Stimulated activated memory B cell treated with anti-CD40 and anti-IgM and Interleukin-4, amounts not matched to agents 10 μg/mL and 1 μg/mL and 100 μg/mL, for 72 hours (primary cell): ENCODE data around the gene MYO1D.

Experiments used
- ATAC-seq: fragments of 150-1000 bp; cut with Tn5 transposase; 2 replicates; pipeline ENCODE4 v1.10.0; 2021
- H3K27ac Mint-ChIP-seq: one replicate; pipeline ENCODE4 v1.8.0; 2022; ENCODE audit warnings: mild to moderate bottlenecking, mixed read lengths
- H3K27me3 Mint-ChIP-seq: one replicate; pipeline ENCODE4 v1.8.0; 2022; ENCODE audit warnings: mixed read lengths
- H3K36me3 Mint-ChIP-seq: one replicate; pipeline ENCODE4 v1.8.0; 2022; ENCODE audit warnings: mixed read lengths
- H3K4me1 Mint-ChIP-seq: one replicate; pipeline ENCODE4 v1.8.0; 2022; ENCODE audit warnings: mixed read lengths
- H3K4me3 Mint-ChIP-seq: one replicate; pipeline ENCODE4 v1.8.0; 2022; ENCODE audit warnings: mild to moderate bottlenecking, moderate library complexity, mixed read lengths
- H3K9me3 Mint-ChIP-seq: one replicate; pipeline ENCODE4 v1.8.0; 2022; ENCODE audit warnings: mixed read lengths

Gene MYO1D

DNA sequence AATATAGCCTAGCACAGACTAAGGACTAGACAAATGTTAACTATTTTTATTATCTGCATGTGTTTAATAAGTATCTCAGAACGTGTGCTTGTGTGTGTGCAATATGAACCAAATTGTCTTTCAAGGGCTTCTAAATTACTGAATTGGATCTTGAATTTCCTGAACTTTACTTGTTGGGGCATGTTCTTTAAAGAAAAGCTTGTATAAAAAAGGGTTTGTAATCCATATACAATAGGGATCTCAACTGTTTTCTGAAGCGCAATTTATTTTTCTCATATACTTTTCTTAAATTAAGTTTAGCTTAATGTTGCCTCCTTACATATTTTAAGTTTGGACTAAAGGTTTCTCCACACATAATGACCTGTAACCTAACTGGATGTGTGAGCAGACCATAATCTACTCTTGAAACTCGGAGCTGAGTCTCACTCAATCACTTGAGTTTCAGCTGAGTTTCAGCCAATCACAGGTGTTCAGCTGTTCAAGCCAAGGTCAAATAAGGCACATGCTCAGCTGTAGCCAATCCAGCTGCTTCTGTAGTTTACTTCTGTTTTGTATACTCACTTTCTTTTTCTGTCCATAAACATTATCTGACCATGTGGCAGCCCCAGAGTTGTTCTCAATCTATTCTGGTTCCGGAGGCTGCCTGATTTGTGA is 317.8 kb downstream of the MYO1D start:
- H3K4me1 Mint-ChIP-seq = peaks cover 35% of the 10 kb centered on the region
- peak; percentile 71 for ATAC-seq
- H3K4me3 Mint-ChIP-seq = no peak overlapping the region
- no peaks in the 10 kb centered on the region for H3K27me3 Mint-ChIP-seq
- no peaks in the 10 kb centered on the region for H3K9me3 Mint-ChIP-seq
- H3K27ac Mint-ChIP-seq = peak overlapping the region; percentile 63
- no peaks in the 10 kb centered on the region for H3K36me3 Mint-ChIP-seq

DNA sequence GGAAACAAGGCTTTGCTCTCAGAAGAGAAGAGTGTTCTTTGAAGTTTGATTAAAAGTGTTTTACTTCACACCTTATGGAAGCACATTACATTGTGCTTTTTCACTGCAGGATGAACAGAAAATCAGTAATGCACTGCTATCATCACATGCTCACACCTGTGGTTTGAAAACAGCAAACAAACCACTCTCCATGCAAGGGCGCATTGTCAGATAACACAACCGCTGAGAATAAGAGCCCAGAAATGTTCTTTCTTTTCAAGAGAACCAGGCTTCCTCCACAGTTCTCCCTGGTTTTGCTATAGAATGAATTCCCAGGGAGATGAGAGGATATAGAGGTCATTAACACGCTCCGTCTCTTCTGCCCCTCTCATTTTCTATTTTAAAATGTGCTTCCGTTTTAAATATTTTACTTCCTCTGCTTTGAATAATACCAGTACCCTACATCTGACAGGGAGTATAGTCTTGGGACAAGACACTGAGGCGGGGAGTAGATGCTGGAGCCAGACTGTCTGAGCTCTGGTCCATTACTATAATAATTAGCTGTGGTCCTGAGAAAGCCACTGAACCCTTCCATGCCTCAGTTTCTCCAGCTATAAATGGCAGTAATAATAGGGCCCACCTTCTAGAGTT is 318.5 kb downstream of the MYO1D start:
- no peaks in the 10 kb centered on the region for H3K27me3 Mint-ChIP-seq
- ATAC-seq = peak; percentile 71
- peak overlapping the region; percentile 63 for H3K27ac Mint-ChIP-seq

DNA sequence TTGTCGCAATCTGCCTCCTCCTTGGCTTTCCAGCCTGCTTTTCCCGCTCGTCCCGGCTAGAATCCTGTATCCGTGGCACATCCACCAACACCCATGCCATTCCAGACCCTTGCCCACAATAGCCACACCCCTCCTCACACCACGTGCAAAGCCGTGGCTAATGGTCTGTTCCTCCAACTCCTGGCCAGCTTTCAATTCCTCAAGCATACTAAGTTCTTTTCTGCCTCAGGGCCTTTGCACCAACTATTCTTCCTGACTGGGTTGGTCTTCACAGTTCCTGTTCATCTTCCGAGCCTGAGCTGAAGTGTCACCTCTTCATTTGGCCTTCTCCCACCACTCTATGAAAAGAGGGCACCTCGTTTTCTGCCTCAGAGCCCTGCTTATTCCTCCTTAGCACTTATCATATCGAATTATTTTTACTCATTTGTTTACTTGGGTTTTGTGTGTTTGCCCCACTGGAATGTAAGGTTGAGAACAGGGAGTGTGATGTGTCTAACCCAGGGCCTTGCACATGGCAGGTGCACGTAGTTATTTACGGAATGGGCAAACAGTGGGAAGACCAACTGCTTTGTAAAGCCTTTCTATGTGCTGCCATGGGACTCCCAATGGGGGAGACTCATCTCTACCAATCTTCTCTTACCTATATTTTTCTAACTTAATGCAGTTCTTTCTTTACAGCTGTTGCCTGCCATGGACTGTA is 321.2 kb downstream of the MYO1D start:
- Mint-ChIP-seq H3K27ac (no peak overlapping the region), H3K4me1 (peaks cover 65% of the 10 kb centered on the region), H3K4me3 (no peak overlapping the region), H3K27me3 (no peaks in the 10 kb centered on the region), H3K9me3 (no peaks in the 10 kb centered on the region), H3K36me3 (peaks cover 6% of the 10 kb centered on the region)
- no peak for ATAC-seq

More for the DNA sequence above, 318.5 kb downstream of the MYO1D start:
- Mint-ChIP-seq H3K36me3 (no peaks in the 10 kb centered on the region), H3K4me3 (peak overlapping the region; percentile 18), H3K4me1 (peaks cover 39% of the 10 kb centered on the region), H3K9me3 (no peaks in the 10 kb centered on the region)

DNA sequence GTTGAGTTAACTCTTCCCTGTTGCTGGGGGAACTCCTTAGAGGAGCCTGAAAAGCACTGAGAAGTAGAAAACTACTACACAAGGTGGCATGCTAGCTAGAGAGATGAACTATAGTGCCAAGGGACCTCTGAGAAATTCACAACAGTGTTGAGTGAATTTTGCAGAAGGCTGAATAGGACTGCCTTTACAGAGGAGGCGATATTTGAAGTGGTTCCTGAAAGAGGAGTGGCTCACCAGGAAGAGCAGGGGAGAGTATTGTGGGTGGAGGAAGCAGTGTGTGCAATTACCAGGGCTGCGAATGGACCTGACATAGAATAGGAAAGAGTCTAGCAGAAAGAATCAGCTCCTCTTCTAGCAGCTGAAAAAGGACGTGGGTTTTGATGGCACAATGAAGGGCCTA is 323.8 kb downstream of the MYO1D start:
- peak overlapping the region; percentile 16 for H3K27ac Mint-ChIP-seq
- no peaks in the 10 kb centered on the region for H3K27me3 Mint-ChIP-seq
- H3K4me3 Mint-ChIP-seq = no peak overlapping the region
- peaks cover 6% of the 10 kb centered on the region for H3K36me3 Mint-ChIP-seq
- H3K4me1 Mint-ChIP-seq = peaks cover 52% of the 10 kb centered on the region
- no peaks in the 10 kb centered on the region for H3K9me3 Mint-ChIP-seq
- no peak for ATAC-seq

DNA sequence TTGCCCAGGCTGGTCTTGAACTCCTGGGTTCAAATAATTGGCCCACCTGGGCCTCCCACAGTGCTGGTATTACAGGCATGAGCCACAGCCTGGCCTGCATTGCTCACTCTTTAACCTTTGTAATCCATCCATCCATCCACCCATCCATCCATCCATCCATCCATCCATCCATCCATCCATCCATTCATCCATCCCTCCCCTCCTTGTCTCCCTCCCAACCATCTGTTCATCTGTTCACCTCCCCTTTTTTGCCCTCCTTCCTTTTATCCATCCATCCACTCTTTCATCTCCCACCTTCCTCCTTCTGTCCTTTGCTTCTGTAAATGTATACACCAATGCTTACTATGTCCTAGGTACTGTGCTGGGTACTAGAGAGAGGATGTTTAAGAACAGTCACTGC is 324.6 kb downstream of the MYO1D start:
- H3K4me3 Mint-ChIP-seq = no peak overlapping the region
- H3K4me1 Mint-ChIP-seq = peaks cover 44% of the 10 kb centered on the region
- no peaks in the 10 kb centered on the region for H3K27me3 Mint-ChIP-seq
- ATAC-seq = no peak
- no peaks in the 10 kb centered on the region for H3K9me3 Mint-ChIP-seq
- H3K27ac Mint-ChIP-seq = peak overlapping the region; percentile 40
- peaks cover 6% of the 10 kb centered on the region for H3K36me3 Mint-ChIP-seq

DNA sequence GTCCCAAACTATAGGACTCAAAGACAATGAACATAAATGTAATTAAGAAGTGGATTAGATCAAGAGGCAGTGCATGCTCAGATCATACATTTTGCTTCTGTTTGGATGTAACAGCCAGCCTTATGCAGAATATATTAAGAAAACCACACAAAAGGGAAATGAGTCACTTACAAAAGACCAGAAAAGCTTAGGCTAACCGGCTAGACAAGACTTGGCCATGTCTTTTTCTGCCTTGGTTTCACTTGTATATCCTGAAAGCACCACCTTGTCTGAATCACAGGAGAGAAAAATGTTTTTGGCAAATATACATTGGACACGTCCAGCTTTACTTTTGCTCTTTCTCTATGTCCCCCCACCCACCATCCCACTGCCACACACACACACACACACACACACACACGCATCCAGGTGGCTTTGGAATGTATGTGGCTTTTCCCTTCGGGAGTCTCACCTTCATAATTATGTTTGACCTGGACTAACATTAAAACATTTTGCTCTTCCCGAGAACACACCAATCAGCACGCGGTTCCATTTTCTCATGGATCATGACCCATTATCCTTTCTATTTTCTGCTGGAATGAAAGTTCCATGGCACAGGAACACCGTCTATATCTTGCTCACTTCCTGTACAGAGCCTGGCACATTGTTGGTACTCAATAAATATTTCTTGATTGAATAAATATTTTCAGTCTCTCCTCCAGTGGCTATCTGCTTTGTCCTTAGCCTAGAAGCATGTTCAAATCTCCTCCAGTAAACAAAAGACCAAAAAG is 325.6 kb downstream of the MYO1D start:
- no peaks in the 10 kb centered on the region for H3K27me3 Mint-ChIP-seq
- H3K4me1 Mint-ChIP-seq = peaks cover 42% of the 10 kb centered on the region
- no peaks in the 10 kb centered on the region for H3K9me3 Mint-ChIP-seq
- peak overlapping the region; percentile 40 for H3K27ac Mint-ChIP-seq
- H3K4me3 Mint-ChIP-seq = no peak overlapping the region
- peak; percentile 79 for ATAC-seq
- H3K36me3 Mint-ChIP-seq = peaks cover 6% of the 10 kb centered on the region

DNA sequence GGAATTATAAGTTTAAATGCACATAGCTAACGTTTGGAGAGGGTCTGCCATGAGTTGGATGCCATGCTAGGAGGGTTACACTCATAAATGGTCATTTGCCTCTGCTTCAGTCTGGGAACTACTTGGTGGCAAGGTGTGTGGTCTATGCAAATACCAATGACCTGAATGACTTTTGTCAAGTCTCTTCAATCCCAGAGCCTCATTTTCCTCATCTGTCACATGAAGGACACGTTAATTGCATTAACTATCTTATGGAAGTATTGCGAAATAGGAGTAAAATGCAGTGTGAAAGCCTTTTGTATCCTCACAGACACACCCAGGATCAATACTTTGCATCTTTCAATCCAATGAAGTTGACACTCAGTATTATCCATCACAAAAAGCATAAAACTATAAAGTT is 327.4 kb downstream of the MYO1D start:
- H3K4me3 Mint-ChIP-seq = no peak overlapping the region

DNA sequence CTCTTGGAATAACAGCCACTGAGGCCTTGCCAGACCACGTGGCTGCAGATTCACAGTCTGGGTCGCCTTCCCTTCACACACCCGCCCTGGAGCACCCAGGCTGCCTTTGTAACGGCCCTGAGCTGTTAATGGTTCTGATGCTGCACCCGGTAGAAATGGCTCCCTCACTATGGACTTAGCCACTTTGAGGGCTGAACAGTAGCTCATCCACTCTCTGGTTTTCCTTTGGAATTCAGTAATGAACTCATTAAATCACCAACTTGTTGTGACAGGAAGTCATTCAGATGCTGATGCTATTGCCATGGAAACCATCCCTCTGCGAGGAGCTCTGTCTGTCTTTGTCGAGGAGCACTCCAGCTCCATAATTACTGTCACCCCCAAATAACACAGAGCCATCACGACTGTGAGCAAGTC is 330.9 kb downstream of the MYO1D start:
- no peaks in the 10 kb centered on the region for H3K9me3 Mint-ChIP-seq
- ATAC-seq = no peak
- no peak overlapping the region for H3K27ac Mint-ChIP-seq
- no peaks in the 10 kb centered on the region for H3K27me3 Mint-ChIP-seq
- peaks cover 13% of the 10 kb centered on the region for H3K4me1 Mint-ChIP-seq
- H3K36me3 Mint-ChIP-seq = no peaks in the 10 kb centered on the region
- H3K4me3 Mint-ChIP-seq = no peak overlapping the region

More for the DNA sequence above, 327.4 kb downstream of the MYO1D start:
- Mint-ChIP-seq H3K36me3 (peaks cover 6% of the 10 kb centered on the region), H3K27me3 (no peaks in the 10 kb centered on the region), H3K4me1 (peaks cover 41% of the 10 kb centered on the region), H3K9me3 (no peaks in the 10 kb centered on the region), H3K27ac (no peak overlapping the region)
- ATAC-seq = no peak

DNA sequence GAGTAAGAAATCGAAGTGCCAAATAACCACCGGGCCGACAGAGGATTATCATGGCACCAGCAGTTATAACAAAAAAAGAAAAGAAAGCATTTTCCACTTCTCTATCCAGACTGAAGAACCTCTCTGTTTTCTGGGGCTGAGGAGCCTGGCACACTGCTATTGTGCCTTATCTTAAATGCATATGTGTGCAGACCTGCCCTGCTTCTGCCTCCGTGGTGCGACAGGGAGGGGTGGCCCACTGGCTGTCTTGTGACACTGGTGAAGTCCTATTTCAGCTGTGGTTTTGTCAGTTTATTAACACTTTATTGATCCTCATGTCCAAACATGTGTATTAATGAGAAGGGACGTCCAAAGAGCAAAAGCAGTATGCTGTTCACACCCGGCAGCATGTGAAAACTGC is 334.7 kb downstream of the MYO1D start:
- no peak for ATAC-seq
- no peaks in the 10 kb centered on the region for H3K9me3 Mint-ChIP-seq

DNA sequence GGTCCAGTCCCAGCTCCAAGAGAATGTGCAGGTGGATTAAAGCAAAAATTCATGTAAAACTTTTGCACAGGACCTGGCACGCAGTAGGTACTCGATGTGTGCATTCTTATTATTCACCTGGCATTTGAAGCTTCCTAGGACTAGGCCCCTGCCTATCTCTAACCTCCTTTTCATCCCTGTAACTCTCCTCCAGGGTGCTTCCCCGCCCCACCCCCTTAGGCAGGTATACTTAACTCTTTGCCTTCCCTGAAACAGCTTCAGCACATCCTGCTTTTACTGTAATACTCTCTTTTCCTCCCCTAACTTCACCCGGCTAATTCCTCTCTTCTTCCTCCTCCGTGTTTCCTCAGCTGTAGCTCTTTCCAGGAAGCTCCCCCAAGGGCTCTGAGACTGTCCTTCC is 335.3 kb downstream of the MYO1D start:
- H3K27ac Mint-ChIP-seq = no peak overlapping the region
- no peak overlapping the region for H3K4me3 Mint-ChIP-seq
- peaks cover 7% of the 10 kb centered on the region for H3K4me1 Mint-ChIP-seq
- H3K27me3 Mint-ChIP-seq = no peaks in the 10 kb centered on the region
- no peak for ATAC-seq
- H3K36me3 Mint-ChIP-seq = peaks cover 6% of the 10 kb centered on the region
- H3K9me3 Mint-ChIP-seq = no peaks in the 10 kb centered on the region

More for the DNA sequence above, 334.7 kb downstream of the MYO1D start:
- H3K36me3 Mint-ChIP-seq = peaks cover 6% of the 10 kb centered on the region
- H3K4me1 Mint-ChIP-seq = peaks cover 7% of the 10 kb centered on the region
- H3K27me3 Mint-ChIP-seq = no peaks in the 10 kb centered on the region
- H3K4me3 Mint-ChIP-seq = no peak overlapping the region
- H3K27ac Mint-ChIP-seq = no peak overlapping the region

DNA sequence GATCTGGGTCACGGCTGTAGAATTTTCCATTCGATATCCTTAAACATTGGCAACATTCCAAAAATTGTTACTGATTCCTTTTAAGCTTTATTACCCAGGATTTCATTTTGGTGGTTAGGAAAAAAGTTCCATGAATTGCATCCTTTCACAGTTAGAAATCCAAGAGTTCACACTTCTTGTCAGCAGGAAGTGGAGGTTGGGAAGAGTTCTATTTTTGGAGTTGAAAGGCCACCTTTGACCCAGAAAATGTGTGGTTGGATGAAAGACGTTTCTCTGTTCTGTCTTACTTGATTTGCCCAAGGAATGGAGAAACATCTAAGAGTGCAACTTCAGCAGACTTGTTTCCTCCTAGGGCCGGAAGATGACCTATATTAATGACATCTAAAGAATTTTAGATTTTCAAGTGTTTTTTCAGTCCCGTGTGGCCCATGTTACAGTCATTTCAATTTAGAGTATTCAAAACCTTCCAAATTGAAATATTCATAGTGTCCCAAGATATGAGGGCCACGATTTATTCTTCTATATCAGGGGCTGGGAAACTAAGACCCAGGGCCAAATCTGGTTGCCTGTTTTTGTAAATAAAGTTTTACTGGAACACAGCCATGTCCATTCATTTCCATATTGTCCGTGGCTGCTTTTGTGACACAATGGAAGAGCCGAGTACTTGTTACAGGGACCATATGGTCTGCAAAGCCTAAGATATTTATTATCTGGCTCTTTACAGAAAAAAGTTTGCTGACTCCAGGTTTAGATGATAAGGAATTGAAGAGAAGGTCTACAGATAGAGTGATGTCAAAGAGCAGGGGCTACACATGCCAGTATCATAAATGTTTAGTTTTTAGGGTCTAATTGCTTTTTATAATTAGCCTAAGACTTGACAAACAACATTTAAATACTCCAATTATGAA is 339.9 kb downstream of the MYO1D start:
- Mint-ChIP-seq H3K9me3 (no peaks in the 10 kb centered on the region), H3K4me1 (no peaks in the 10 kb centered on the region), H3K36me3 (peaks cover 17% of the 10 kb centered on the region), H3K27ac (no peak overlapping the region), H3K27me3 (no peaks in the 10 kb centered on the region), H3K4me3 (no peak overlapping the region)
- ATAC-seq = no peak

DNA sequence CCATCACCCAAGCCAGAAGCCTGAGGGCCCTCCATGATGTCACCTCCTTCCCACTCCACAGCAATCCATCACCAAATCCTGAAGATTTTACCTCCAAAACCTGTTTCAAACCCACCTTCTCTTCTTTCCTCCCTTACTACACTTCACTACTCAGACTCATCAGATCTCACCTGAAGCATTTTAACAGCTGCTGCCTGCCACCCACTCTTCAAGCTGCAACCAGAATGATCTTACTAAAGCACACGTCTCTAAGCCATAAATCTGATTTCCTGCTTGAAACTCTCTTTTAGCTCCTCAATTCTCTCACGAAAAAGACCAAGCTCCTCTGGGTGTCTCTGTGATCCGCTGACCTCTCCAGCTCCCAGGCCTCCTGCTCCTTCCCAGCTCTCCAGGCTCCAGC is 343.6 kb downstream of the MYO1D start:
- peaks cover 11% of the 10 kb centered on the region for H3K36me3 Mint-ChIP-seq
- peaks cover 11% of the 10 kb centered on the region for H3K4me1 Mint-ChIP-seq
- ATAC-seq = no peak
- H3K9me3 Mint-ChIP-seq = no peaks in the 10 kb centered on the region
- no peaks in the 10 kb centered on the region for H3K27me3 Mint-ChIP-seq
- H3K27ac Mint-ChIP-seq = no peak overlapping the region
- no peak overlapping the region for H3K4me3 Mint-ChIP-seq

DNA sequence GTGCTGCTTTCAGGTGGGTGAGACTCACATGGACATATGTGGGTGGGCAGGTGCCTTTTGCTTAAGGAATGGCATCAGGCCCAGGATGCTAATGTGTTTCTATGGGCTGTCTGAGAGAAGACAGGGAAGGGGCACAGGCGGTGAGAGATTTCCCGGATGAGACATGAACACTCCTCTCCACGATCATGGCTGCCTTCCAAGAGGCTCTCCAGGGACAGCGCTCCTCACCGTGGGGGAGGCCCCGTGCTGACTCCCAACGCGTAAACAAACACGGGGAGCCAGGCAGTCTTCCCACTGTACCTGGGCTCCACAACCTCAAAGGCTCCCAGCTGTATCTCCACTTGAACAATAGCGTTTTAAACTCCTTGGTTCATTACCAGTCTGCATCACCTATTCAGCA is 347.3 kb downstream of the MYO1D start:
- Mint-ChIP-seq H3K27me3 (no peaks in the 10 kb centered on the region), H3K4me3 (no peak overlapping the region), H3K4me1 (peaks cover 33% of the 10 kb centered on the region), H3K36me3 (peaks cover 15% of the 10 kb centered on the region), H3K27ac (no peak overlapping the region), H3K9me3 (no peaks in the 10 kb centered on the region)
- ATAC-seq = no peak

DNA sequence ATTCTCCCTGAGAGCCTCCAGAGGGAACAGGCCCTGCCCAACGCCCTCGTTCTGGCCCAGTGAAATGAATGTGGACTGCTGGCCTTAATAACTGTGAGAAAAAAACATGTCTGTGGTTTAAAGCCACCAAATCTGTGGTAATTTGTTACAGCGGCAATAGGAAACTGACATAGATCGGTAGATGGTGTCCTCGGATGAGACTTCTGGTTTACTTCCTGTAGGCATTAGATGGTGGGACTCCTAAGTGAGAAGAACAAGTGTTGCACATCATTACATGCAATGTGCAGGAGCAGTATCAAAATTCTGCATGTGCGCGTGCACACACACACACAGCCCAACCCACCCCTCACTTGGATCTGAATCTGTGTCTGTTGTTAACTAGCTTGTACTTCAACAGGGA is 348.1 kb downstream of the MYO1D start:
- Mint-ChIP-seq H3K4me1 (peaks cover 38% of the 10 kb centered on the region), H3K27me3 (no peaks in the 10 kb centered on the region), H3K4me3 (no peak overlapping the region)

More for the DNA sequence above, 348.1 kb downstream of the MYO1D start:
- ATAC-seq = no peak
- peak overlapping the region; percentile 29 for H3K27ac Mint-ChIP-seq
- no peaks in the 10 kb centered on the region for H3K9me3 Mint-ChIP-seq
- H3K36me3 Mint-ChIP-seq = peaks cover 15% of the 10 kb centered on the region
